Esophagus muscularis mucosa (tissue), 3 donors: ENCODE results near the gene KCNJ3.

ENCODE experiments used
- POLR2A ChIP-seq: fragments of 450-650 bp; IDR thresholded peaks from one replicate; pipeline ENCODE4 v1.6.1; 2017; ENCODE audit warnings: antibody characterized with exemption, moderate library complexity, mild to moderate bottlenecking, low read depth
- POLR2AphosphoS5 ChIP-seq, 2 donors: sonication (generic); formaldehyde crosslinking; IDR thresholded peaks; one replicate each; pipeline ENCODE4 v1.6.1; 2017; ENCODE audit warnings: antibody characterized with exemption in 2 of 2
- TF ChIP-seq, protein P1 (sequence below), 3 experiments: fragments of 200-600 bp in 2 of 3; fragments of 450-650 bp in 1 of 3; sonication (generic) in 2 of 3; IDR thresholded peaks; one replicate each; pipeline ENCODE4 v1.5.1; 2017 to 2019; ENCODE audit warnings: antibody characterized with exemption in 3 of 3, mild to moderate bottlenecking in 2 of 3, moderate library complexity in 1 of 3

DNA sequence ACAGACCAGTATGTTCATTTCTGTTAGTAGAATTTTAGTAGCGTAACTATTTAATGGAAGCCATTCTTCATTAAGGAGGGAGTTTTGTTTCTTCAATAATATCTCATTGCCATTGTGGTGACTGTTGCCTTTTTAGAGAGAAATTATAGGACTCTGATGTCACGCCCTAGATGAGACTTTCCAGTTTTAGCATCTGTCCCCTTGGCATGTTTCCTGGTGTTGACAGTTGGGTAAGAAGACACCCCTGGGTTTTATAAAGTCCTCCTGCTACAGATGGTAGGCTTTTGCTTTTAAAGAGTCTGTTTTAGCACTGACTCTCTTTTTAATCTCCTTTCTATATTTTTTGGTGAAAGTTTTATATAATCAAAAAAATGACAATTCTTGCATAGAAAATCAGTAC is 41.9 kb downstream of the KCNJ3 start:
- TF ChIP-seq POLR2AphosphoS5 (IDR thresholded peaks at IDR 0.05) (no peak), POLR2A (no peak)
- TF ChIP-seq, protein P1, sequence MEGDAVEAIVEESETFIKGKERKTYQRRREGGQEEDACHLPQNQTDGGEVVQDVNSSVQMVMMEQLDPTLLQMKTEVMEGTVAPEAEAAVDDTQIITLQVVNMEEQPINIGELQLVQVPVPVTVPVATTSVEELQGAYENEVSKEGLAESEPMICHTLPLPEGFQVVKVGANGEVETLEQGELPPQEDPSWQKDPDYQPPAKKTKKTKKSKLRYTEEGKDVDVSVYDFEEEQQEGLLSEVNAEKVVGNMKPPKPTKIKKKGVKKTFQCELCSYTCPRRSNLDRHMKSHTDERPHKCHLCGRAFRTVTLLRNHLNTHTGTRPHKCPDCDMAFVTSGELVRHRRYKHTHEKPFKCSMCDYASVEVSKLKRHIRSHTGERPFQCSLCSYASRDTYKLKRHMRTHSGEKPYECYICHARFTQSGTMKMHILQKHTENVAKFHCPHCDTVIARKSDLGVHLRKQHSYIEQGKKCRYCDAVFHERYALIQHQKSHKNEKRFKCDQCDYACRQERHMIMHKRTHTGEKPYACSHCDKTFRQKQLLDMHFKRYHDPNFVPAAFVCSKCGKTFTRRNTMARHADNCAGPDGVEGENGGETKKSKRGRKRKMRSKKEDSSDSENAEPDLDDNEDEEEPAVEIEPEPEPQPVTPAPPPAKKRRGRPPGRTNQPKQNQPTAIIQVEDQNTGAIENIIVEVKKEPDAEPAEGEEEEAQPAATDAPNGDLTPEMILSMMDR (IDR thresholded peaks at IDR 0.05): no peak
